Putamen (tissue), 1 donor: Measurements from ENCODE around the gene YES1.

ENCODE experiments used
- DNase-seq: peaks from one replicate; pipeline ENCODE4 v3.0.0-alpha.2; 2016; ENCODE audit warnings: low spot score

YES1 gene

DNA sequence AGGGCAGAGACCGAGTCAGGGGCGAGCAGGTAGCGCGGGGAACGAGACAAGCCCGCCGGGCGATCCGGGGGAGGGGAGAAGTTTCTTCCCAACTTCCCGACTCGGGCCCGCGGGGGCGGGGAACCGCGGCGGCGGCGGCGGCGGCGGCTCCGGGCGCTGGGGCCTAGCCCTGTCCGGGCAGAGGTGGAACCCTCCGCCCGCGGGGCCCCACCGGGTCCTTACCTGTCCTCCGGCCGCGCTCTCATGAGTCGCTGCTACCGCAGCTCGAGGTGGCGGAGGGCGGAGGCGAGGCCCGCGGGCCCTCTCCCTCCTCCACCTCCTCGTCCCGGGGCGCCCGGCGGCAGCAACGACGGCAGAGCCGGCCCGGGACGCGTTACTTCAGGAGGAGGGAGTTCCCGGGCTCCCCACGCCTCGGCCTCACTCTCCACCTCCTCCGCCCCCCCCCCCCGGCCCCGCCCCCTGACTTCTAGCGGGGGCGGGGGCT lies at the start of gene YES1:
Gene YES1 (minus strand): TSS at position 351 of the 484 bp plus-strand sequence. CDS start 55,415 bp downstream, outside the sequence.
- no peak for DNase-seq

DNA sequence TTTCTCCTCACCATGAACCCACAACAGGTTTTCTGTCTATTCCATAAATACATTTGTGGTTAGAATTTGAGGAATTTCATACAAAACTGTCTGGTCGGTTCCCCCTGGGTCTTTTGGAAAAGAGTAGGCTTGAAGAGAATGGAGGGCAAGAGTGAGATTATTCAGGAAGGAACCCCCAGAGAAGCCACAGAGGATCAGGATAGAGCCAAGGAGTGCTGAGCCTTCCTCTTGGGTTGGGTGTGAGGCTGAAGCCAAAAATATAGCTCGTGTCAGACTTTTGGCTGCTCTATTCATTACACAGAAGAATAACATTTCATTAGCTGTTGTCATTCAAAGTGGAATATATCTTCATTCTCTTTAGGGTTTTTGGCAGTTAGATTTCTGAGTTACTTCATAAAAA lies 45.9 kb upstream of the YES1 start:
- DNase-seq = no peak

GRCh38 chr18:853471-853870 lies 41.4 kb upstream of the YES1 start:
- DNase-seq = no peak

DNA sequence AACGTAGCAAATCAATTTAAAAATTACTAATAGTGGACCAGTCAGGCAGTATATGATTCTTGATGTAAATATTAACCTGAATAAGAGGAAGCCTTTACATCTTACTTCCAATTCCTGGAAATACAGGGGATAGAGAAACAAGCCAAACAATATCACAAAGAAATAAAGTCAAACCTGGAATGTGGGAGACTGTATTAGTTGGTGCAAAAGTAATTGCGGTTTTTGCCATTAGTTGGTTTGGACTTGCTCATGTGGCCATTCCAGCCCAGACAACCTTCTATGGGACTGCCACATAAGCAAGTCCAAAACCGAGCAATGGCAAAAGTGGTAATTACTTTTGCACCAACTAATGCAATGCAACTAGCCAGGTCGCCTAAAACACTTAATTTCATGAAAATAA lies 38.9 kb upstream of the YES1 start:
- no peak for DNase-seq

GRCh38 chr18:849021-849420 lies 37.0 kb upstream of the YES1 start:
- no peak for DNase-seq

- no peak for DNase-seq
These were observed 36.2 kb upstream of the YES1 start for GRCh38 chr18:848062-848861.

DNA sequence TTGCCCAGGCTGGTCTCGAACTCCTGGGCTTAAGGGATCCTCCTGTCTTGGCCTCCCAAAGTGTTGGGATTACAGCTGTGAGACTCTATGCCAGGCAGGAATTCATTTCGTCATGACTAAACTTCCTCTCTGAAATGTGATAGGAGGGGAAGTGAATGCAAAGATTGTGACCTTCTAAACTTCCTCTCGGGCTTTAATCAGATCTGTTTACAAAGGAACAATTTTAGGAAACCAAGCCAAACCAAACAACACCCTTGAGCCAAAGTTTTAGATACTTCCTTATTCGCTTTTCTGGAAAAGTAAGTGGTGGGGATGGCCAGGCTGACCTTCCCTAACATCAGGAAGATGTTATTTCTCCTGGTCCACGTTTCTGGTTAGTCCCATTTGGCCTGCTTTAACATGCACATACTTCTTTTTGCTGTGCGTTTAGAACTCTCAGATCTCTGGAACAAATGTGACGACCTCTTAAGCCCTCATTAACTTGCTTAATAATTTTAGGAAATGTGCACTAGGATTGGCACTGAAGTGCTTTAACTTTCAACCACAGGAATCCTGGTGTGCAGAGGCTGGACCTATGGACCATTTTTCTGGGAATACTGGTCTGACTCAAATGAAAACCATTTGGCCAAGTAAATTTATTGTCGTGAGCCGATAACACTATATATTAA lies 33.2 kb upstream of the YES1 start:
- DNase-seq = no peak

DNA sequence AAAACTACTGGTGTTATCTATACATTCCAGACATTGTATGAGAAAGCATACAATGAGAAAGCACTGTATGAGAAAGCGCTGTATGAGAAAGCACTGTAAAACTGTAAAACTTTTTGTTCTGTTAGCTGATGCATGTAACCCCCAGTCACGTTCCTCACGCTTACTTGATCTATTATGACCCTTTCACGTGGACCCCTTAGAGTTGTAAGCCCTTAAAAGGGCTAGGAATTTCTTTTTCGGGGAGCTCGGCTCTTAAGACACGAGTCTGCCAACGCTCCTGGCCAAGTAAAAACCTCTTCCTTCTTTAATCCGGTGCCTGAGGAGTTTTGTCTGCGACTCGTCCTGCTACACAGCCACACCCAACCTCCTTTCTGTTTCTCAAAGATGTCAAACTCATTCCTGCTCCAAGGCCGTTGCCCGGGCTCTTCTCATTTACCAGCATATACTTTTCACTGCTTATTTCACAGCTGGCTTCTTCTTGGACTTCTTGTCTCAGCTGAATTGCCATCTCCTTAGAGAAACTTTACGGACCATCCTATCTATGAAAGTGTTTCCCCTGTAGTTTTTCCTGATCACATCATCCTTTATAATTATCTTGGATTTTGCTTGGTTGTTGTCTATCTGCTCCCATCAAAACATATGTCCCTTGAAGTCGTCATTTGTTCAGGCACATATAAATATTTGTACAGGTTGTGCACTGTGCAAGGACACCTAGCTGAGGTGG lies 29.8 kb upstream of the YES1 start:
- DNase-seq = no peak

GRCh38 chr18:840516-840915 lies 28.5 kb upstream of the YES1 start:
- DNase-seq = no peak

- no peak for DNase-seq
These were observed 28.0 kb upstream of the YES1 start for GRCh38 chr18:840023-840408.

GRCh38 chr18:839224-840022 lies 27.4 kb upstream of the YES1 start:
- peak; percentile 74 for DNase-seq

DNA sequence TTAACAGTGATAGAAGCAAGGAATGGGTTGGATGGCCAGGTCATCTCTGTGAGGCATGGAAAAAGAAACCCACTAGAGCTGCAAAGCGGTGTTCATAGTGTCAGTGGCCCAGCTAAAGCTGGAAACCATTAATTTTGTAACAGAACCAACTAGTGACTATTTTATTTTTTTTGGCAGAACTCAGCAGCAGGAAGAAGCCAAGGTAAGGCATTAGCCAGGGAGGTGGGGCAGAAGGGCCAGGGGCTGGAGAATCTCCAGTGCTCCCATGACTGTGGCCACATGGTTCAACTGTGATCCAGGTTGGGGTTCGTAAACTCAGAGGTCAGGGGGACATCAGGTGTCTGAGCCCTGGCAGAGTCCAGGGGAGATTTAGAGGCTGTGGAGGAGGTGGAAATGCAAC lies 25.9 kb upstream of the YES1 start:
- no peak for DNase-seq

GRCh38 chr18:834082-834720 lies 22.2 kb upstream of the YES1 start:
- no peak for DNase-seq

DNA sequence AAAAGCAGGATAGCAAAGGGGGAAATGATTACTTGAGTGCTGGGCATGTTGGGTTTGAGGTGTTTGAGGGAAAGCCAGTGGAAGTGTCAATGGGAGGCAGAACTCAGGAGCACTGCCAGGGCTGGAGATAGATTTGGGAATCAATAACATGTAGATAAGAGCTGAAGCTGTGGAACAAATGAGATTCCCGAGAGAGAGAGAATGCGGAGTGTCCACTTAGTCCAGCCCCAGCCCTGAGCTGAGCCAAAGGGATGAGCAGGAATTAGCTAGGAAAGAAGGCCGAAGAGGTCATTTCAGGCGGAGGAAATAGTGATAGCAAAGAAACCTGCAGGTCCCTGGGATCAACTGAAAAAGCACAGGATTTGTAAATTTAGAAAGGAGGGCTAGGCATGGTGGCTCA lies 21.2 kb upstream of the YES1 start:
- no peak for DNase-seq

DNA sequence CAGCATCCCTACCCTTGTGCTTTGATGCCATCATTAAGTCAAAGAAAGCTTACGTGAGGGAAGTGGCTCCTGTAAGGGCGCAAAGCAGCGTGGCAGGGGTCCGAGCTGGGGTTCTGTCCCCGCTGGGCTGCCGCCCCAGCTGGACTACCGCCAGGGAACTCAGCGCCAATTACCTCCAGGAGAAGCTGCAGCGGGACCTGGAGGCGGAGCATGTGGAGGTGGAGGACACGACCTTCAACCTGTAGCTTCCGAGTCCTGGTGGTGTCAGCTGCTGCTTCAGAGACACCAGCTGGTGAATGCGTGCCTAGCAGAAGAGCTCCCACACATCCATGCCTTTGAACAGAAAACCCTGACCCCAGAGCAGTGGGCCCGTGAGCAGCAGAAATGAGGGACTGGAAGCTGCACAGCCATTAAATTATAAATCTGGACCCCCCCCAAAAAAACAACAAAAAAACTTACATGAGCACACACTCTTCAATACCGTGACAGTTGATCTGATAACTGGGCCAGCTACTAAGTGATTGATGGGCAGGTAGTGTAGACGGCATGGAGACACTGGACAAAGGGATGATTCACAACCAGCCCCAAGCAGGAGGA lies 20.1 kb upstream of the YES1 start:
- DNase-seq = no peak

GRCh38 chr18:830315-830901 lies 18.4 kb upstream of the YES1 start:
- DNase-seq = no peak

GRCh38 chr18:829432-829831 lies 17.4 kb upstream of the YES1 start:
- no peak for DNase-seq

DNA sequence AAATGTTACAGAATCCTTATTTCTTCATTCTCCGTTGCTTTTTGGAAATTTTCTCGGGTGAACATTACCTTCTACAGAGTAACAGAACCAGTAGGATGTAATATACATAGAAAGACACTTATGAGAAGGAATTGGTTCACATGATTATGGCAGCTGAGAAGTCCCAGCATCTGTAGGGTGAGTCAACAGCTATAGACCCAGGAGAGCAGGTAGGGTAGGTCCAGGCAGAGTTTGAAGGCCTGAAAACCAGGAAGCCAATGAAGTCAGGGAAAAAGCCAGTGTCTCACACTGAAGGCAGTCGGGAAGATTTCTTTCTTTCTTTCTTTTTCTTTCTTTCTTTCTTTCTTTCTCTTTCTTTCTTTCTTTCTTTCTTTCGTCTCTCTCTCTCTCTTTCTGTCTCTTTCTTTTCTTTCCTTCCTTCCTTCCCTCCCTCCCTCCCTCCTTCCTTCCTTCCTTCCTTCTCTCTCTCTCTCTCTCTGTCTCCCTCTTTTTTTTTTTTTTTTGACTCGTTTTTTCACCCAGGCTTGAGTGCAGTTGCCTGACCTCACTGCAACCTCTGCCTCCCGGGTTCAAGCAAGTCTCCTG lies 15.1 kb upstream of the YES1 start:
- DNase-seq = no peak

DNA sequence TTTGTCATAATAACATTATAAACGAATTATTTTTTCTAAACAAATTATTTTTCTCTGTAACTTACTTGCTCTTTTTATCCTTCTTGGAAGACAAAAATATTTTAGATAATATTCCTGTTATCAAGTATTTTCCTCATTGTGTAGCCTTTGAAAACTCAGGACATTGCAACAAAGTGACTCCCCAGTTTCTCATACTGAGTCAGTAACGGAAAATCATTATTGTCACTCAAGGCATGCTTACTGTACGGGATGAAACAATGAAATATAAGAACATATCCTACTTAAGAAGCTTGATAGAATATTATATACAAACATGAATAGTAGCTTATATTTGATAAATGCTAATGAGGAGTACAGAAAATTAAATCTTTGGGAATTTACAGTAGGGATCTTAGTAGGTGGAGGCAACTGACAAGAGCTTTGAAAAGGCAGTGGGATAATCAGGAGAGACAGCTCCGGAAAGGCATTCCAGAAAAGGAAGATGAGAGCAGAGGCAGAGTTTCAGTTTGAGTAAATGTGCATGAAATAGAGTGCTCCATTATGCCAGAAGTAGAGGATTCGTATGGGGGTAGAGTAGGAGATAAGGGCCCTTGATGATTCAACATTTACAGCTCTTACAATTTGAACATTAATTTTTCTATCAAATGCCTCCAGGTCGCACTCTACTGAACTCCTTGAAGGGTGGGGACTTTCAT lies 14.0 kb upstream of the YES1 start:
- no peak for DNase-seq

- DNase-seq = no peak
These were observed 12.1 kb upstream of the YES1 start for GRCh38 chr18:824179-824578.
